Ovary (tissue), 9 donors: ENCODE measurements around the gene LRCH1. TPM values are rescaled to one million over a fixed set of nuclear protein-coding genes. Genes with fewer than 3 reads are reported as not detected.

Experiments used
- DNase-seq, 5 donors: peaks; one replicate each; pipeline ENCODE4 v3.0.0-alpha.2; 2019 to 2020
- H3K27ac ChIP-seq, 2 donors: fragments of 200-600 bp; one replicate each; pipeline versions ENCODE4 v1.5.1 to v1.8.0; 2019 to 2022
- H3K27me3 ChIP-seq: fragments of 200-600 bp; one replicate; pipeline ENCODE4 v1.8.0; 2022
- H3K36me3 ChIP-seq: fragments of 200-600 bp; sonication (generic); one replicate; pipeline ENCODE4 v1.5.1; 2019
- H3K4me1 ChIP-seq: one replicate; pipeline ENCODE4 v1.8.1; 2013; ENCODE audit warnings: mild to moderate bottlenecking, moderate library complexity; ENCODE audit not compliant: insufficient read depth
- H3K4me3 ChIP-seq: fragments of 200-600 bp; sonication (generic); one replicate; pipeline ENCODE4 v1.5.1; 2017
- H3K9me3 ChIP-seq, 2 donors: fragments of 200-600 bp in 1 of 2; sonication (generic) in 1 of 2; one replicate each; pipeline versions ENCODE4 v1.5.1 to v1.8.1; 2013 to 2019; ENCODE audit warnings: mild to moderate bottlenecking in 1 of 2, moderate library complexity in 1 of 2
- EP300 ChIP-seq: sonication (generic); formaldehyde crosslinking; IDR thresholded peaks from one replicate; pipeline ENCODE4 v1.6.1; 2017; ENCODE audit warnings: antibody characterized with exemption
- POLR2A ChIP-seq: fragments of 450-650 bp; IDR thresholded peaks from one replicate; pipeline ENCODE4 v1.6.1; 2017; ENCODE audit warnings: antibody characterized with exemption, mild to moderate bottlenecking, moderate library complexity
- WGBS, 3 donors: extraction: QIAGEN DNeasy Blood & Tissue Kit in 1 of 3; methylation state at CpG; one replicate each; pipeline versions ENCODE4 v1.1.5 to v1.1.7; 2013 to 2017; 5-methylcytosine and 5-hydroxymethylcytosine counted together
- intact Hi-C, 4 donors: fragments of 100-400 bp; cut with DNase I; formaldehyde crosslinking; loops; one replicate each; pipeline versions ENCODE4 v1.11.0 to v1.15.1; 2022 to 2023
- polyA plus RNA-seq, 2 donors: library from polyadenylated mRNA; stranded (reverse); fragments of 200-250 nt in 1 of 2; fragments of 350-450 nt in 1 of 2; fragmentation: Illumina TruSeq in 1 of 2; extraction: RNeasy Lipid Tissue Mini Kit (QIAGEN cat#74804) in 1 of 2; gene quantifications; one replicate each; pipeline ENCODE4 v1.2.3, GENCODE V29; 2013 to 2014
- total RNA-seq, 7 donors: library from RNA; depleted of rRNA in 2 of 7; stranded (reverse); fragments of >200 nt in 2 of 7; fragmentation: NEBNext Ultra II Directional in 3 of 7; extraction: Animal tissue kit (Norgen Biotek cat#: 25700) in 3 of 7; gene quantifications; one replicate each; pipeline versions ENCODE4 v1.1.0 to v1.2.4, GENCODE V29; 2016 to 2023
- TF ChIP-seq, protein P1 (sequence below), 3 donors: fragments of 450-650 bp in 2 of 3; fragments of 200-600 bp in 1 of 3; IDR thresholded peaks; one replicate each; pipeline versions ENCODE4 v1.5.1 to v1.8.0; 2016 to 2022; ENCODE audit warnings: antibody characterized with exemption in 3 of 3, mild to moderate bottlenecking in 1 of 3
- donor health status: DM: no; HTN: no; CAD: no; lungs with moderate emphysema.
- donor health status: DM: no; HTN: no; CAD: no.
- donor health status: Bipolar disorder and iron deficiency.
- donor health status: DM: yes; HTN: yes; CAD: no.
- donor health status: DM: no; HTN: no; CAD: no.
- donor health status: DM: yes; HTN: yes; CAD: no.

LRCH1 gene
- total and polyA plus RNA-seq, 9 donors, result 7.6 to 19.3 (median 15.8) TPM

DNA sequence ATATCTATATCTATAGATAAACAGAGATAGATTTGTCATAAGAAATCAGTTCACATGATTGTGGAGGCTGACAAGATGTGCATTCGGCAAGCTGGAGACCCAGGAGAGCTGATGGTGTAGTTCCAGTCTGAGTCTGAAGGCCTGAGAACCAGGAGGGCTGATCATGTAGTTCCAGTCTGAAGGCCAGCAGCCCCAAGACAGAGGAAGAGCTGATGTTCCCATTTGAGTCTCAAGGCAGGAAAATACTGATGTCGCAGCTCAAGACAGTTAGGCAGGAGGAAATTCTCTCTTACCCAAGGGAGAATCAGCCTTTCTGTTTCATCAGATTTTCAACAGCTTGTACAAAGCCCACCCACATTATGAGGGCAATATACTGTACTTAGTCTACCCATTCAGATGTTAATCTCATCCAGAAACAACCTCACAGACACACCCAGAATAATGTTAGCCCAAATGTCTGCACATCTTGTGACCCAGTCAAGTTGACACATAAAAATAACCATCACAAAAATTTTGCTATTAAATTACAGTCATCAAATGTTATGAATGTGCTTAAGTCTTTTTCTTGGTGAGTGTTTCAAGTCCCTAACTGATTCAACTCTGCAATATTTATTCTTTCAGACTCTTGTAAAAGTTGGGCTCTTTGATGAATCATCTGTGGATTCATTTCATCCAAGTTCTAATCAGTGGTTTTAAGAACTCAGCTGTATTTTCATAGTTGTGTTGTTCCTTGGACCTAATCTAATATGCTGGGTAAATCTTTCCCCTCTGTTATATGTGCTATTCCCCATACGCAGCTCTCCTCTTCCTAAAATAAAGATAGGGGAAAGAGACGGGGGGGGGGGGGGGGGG is 22.7 kb upstream of the LRCH1 start:
- H3K9me3 ChIP-seq, result no peaks in the 10 kb centered on the region
- no peak for DNase-seq
- no peaks in the 10 kb centered on the region for H3K36me3 ChIP-seq
- TF ChIP-seq EP300, result no peak
- no peak for TF ChIP-seq POLR2A
- TF ChIP-seq, protein P1, sequence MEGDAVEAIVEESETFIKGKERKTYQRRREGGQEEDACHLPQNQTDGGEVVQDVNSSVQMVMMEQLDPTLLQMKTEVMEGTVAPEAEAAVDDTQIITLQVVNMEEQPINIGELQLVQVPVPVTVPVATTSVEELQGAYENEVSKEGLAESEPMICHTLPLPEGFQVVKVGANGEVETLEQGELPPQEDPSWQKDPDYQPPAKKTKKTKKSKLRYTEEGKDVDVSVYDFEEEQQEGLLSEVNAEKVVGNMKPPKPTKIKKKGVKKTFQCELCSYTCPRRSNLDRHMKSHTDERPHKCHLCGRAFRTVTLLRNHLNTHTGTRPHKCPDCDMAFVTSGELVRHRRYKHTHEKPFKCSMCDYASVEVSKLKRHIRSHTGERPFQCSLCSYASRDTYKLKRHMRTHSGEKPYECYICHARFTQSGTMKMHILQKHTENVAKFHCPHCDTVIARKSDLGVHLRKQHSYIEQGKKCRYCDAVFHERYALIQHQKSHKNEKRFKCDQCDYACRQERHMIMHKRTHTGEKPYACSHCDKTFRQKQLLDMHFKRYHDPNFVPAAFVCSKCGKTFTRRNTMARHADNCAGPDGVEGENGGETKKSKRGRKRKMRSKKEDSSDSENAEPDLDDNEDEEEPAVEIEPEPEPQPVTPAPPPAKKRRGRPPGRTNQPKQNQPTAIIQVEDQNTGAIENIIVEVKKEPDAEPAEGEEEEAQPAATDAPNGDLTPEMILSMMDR (IDR thresholded peaks at IDR 0.05), result no peak
- WGBS, 3 donors, result 45 to 50% (median 46%) methylated on average over 4 of the region's 4 CpGs
- no peaks in the 10 kb centered on the region for H3K27me3 ChIP-seq
- no peak overlapping the region for H3K27ac ChIP-seq
- H3K4me1 ChIP-seq, result no peaks in the 10 kb centered on the region
- intact Hi-C loops, result no loop called here
- no peak overlapping the region for H3K4me3 ChIP-seq

DNA sequence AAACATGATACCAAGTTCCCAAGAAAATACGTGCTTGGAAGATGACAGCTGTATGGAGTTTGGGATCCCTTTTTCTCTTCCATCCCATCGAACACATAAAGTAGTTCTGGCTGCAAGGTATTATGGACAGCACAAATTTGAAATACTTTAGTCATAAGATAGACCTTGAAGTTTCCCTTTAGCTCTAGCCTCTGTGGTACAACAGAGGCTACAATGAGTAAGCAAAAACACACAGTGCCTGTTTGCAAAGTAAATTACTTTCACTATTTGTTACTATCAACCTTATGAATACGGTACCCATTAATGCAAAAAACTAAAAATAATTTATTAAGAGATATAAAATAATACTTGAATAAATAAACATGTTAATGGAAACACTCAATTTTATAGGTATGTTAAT is 21.0 kb upstream of the LRCH1 start:
- Histone ChIP-seq H3K4me3 (no peak overlapping the region), H3K27me3 (no peaks in the 10 kb centered on the region), H3K9me3 (no peaks in the 10 kb centered on the region), H3K36me3 (no peaks in the 10 kb centered on the region), H3K27ac (no peak overlapping the region), H3K4me1 (no peaks in the 10 kb centered on the region)
- intact Hi-C loops, result no loop called here
- TF ChIP-seq, protein P1 (IDR thresholded peaks at IDR 0.05), result no peak
- TF ChIP-seq POLR2A (no peak), EP300 (no peak)
- 66 to 78% (median 76%) methylated on average over 3 of the region's 3 CpGs for WGBS, 3 donors
- DNase-seq, result no peak

DNA sequence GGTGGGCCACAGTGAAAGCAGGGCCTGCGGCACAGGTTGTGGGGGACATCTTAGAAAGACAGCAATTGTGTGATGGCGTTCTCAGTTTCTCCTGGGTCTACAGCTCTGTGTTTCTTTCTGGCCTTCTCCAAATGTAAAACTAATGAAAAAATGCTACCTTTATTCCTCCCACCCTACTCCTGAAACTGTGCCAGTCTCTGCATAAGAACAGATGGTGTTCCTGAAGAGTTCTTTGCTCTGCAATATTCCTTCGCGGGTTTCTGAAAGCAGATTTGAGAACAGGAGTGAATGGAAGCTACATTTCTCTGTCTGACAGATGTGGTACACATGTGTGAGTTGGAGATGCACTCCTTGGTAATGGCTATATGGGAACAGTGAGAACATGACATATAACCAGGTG is 18.0 kb upstream of the LRCH1 start:
- Histone ChIP-seq H3K36me3 (no peaks in the 10 kb centered on the region), H3K4me1 (no peaks in the 10 kb centered on the region), H3K27ac (no peak overlapping the region), H3K4me3 (no peak overlapping the region), H3K27me3 (no peaks in the 10 kb centered on the region), H3K9me3 (no peaks in the 10 kb centered on the region)
- WGBS, 3 donors, result 97 to 98% (median 98%) methylated on average over 4 of the region's 4 CpGs
- TF ChIP-seq, protein P1 (IDR thresholded peaks at IDR 0.05), result no peak
- TF ChIP-seq POLR2A, result no peak
- no peak for TF ChIP-seq EP300
- intact Hi-C loops, result no loop called here
- DNase-seq, result no peak

DNA sequence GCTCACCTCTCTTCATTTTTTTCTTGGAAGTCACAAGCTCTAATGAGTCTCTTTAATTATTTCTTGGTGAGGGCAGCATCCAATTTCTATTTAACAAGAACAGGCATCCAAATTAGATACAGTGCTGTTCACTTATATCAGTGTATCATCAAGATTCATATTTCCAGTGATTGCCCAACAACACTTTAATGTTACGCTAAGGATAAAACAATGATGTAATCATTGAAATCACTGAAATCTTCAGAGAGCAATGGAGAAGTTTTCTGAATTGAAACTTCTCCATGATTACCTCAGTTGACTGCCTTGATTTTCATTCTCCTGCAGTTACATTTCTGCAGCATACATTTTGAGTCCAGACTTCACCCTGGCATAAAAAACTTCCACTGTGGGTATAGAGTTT is 17.1 kb upstream of the LRCH1 start:
- H3K4me1 ChIP-seq, result no peaks in the 10 kb centered on the region
- intact Hi-C loops, result no loop called here
- TF ChIP-seq POLR2A (no peak), EP300 (no peak)
- TF ChIP-seq, protein P1 (IDR thresholded peaks at IDR 0.05), result no peak
- no peak overlapping the region for H3K4me3 ChIP-seq
- 96 to 97% (median 96%) methylated on average over 1 of the region's 1 CpG for WGBS, 3 donors
- DNase-seq, result no peak
- no peaks in the 10 kb centered on the region for H3K9me3 ChIP-seq
- no peak overlapping the region for H3K27ac ChIP-seq
- H3K36me3 ChIP-seq, result no peaks in the 10 kb centered on the region
- H3K27me3 ChIP-seq, result no peaks in the 10 kb centered on the region
